ENCODE measurements around the gene LDHAL6A.
A peak's percentile ranks its signal among the peaks of the same experiment; 100 is the strongest.

The LDHAL6A gene

GRCh38 chr11:18527512-18527911 is 71.9 kb downstream of the LDHAL6A start:
- DNase-seq (ENCODE audit: low read depth), result no peak
- peak overlapping the region; percentile 80 for H3K4me3 ChIP-seq (ENCODE audit: low read depth, low read length)
- in situ Hi-C loops (cut with HindIII; ENCODE audit: low sequenced_read_pairs), result no loop called here
- TF ChIP-seq, protein P1, sequence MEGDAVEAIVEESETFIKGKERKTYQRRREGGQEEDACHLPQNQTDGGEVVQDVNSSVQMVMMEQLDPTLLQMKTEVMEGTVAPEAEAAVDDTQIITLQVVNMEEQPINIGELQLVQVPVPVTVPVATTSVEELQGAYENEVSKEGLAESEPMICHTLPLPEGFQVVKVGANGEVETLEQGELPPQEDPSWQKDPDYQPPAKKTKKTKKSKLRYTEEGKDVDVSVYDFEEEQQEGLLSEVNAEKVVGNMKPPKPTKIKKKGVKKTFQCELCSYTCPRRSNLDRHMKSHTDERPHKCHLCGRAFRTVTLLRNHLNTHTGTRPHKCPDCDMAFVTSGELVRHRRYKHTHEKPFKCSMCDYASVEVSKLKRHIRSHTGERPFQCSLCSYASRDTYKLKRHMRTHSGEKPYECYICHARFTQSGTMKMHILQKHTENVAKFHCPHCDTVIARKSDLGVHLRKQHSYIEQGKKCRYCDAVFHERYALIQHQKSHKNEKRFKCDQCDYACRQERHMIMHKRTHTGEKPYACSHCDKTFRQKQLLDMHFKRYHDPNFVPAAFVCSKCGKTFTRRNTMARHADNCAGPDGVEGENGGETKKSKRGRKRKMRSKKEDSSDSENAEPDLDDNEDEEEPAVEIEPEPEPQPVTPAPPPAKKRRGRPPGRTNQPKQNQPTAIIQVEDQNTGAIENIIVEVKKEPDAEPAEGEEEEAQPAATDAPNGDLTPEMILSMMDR (IDR thresholded peaks at IDR 0.05; ENCODE audit: low read depth, low read length, missing control alignments), result no peak
